ENCODE results near the gene TMEM14A.

DNA sequence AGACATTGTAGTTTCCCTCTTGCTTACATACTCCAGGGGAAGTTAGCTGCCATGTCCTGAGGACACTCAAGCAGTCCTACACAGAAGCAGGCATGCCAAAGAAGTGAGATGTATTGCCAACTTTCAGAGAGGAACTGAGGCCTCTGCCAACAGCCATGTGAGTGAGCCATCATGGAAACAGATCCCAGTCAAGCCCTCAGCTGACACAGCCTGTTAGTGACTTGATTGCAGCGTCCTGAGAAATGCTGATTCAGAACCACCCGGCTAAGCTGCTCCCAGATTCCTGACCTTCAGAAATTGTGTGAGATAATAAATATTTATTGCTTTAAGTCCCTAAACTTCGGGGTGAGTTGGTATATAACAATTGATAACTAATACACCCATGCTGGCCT is 54.2 kb downstream of the TMEM14A start:
- TF ChIP-seq, protein P1, sequence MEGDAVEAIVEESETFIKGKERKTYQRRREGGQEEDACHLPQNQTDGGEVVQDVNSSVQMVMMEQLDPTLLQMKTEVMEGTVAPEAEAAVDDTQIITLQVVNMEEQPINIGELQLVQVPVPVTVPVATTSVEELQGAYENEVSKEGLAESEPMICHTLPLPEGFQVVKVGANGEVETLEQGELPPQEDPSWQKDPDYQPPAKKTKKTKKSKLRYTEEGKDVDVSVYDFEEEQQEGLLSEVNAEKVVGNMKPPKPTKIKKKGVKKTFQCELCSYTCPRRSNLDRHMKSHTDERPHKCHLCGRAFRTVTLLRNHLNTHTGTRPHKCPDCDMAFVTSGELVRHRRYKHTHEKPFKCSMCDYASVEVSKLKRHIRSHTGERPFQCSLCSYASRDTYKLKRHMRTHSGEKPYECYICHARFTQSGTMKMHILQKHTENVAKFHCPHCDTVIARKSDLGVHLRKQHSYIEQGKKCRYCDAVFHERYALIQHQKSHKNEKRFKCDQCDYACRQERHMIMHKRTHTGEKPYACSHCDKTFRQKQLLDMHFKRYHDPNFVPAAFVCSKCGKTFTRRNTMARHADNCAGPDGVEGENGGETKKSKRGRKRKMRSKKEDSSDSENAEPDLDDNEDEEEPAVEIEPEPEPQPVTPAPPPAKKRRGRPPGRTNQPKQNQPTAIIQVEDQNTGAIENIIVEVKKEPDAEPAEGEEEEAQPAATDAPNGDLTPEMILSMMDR (IDR thresholded peaks at IDR 0.05), result no peak
- TF ChIP-seq POLR2A (IDR thresholded peaks at IDR 0.05), result no peak

Measured in testis (tissue), 2 donors.